Heart left ventricle (tissue), 16 donors: ENCODE data around the gene KNCN. TPM values are rescaled to one million over a fixed set of nuclear protein-coding genes. Genes with fewer than 3 reads are reported as not detected.

Experiments used
- ATAC-seq, 4 donors: fragments of 200-7000 bp; cut with Tn5 transposase; one replicate each; pipeline ENCODE4 v1.9.1; 2020 to 2022; ENCODE audit warnings: moderate library complexity in 4 of 4, mild to moderate bottlenecking in 3 of 4, moderate number of reproducible peaks in 1 of 4
- DNase-seq, 5 donors: peaks; one replicate each; pipeline ENCODE4 v3.0.0-alpha.2; 2020
- H3K27ac ChIP-seq, 12 donors: fragments of 200-600 bp; sonication (generic) in 4 of 12; one replicate each; pipeline versions ENCODE4 v1.5.0 to v1.8.0; 2016 to 2022; ENCODE audit warnings: mild to moderate bottlenecking in 2 of 12
- H3K27me3 ChIP-seq, 9 donors: fragments of 200-600 bp; sonication (generic) in 2 of 9; one replicate each; pipeline versions ENCODE4 v1.5.1 to v1.8.0; 2016 to 2022; ENCODE audit warnings: mild to moderate bottlenecking in 3 of 9
- H3K36me3 ChIP-seq, 9 donors: fragments of 200-600 bp; sonication (generic) in 2 of 9; one replicate each; pipeline versions ENCODE4 v1.5.0 to v1.8.0; 2018 to 2022; ENCODE audit warnings: mild to moderate bottlenecking in 2 of 9
- H3K4me1 ChIP-seq, 12 donors: fragments of 200-600 bp; sonication (generic) in 4 of 12; one replicate each; pipeline versions ENCODE4 v1.5.0 to v1.8.0; 2016 to 2022; ENCODE audit warnings: mild to moderate bottlenecking in 3 of 12
- H3K4me3 ChIP-seq, 12 donors: fragments of 200-600 bp; sonication (generic) in 4 of 12; one replicate each; pipeline versions ENCODE4 v1.5.0 to v1.8.0; 2017 to 2022; ENCODE audit warnings: mild to moderate bottlenecking in 9 of 12, moderate library complexity in 4 of 12
- H3K9me3 ChIP-seq, 12 donors: fragments of 200-600 bp; sonication (generic) in 4 of 12; one replicate each; pipeline versions ENCODE4 v1.5.0 to v1.8.0; 2016 to 2022; ENCODE audit warnings: mild to moderate bottlenecking in 1 of 12
- CTCF ChIP-seq, 12 donors: fragments of 200-600 bp; sonication (generic) in 4 of 12; IDR thresholded peaks; one replicate each; pipeline versions ENCODE4 v1.5.0 to v1.8.0; 2018 to 2022; ENCODE audit warnings: antibody characterized with exemption in 12 of 12, mild to moderate bottlenecking in 5 of 12
- POLR2A ChIP-seq, 2 donors: fragments of 450-650 bp; IDR thresholded peaks; one replicate each; pipeline ENCODE4 v1.6.1; 2017; ENCODE audit warnings: antibody characterized with exemption in 2 of 2, mild to moderate bottlenecking in 2 of 2, moderate library complexity in 2 of 2
- WGBS, 4 donors: extraction: QIAGEN DNeasy Blood & Tissue Kit in 2 of 4; methylation state at CpG; one replicate each; pipeline versions ENCODE4 v1.1.5 to v1.1.7; 2013 to 2018; 5-methylcytosine and 5-hydroxymethylcytosine counted together
- intact Hi-C, 10 donors: fragments of 100-400 bp; cut with DNase I; formaldehyde crosslinking; loops; one replicate each; pipeline versions ENCODE4 v1.11.1 to v1.14.2; 2022
- polyA plus RNA-seq, 2 donors: library from polyadenylated mRNA; stranded (reverse); fragments of 200-250 nt; gene quantifications; one replicate each; pipeline ENCODE4 v1.2.3, GENCODE V29; 2013
- total RNA-seq, 9 donors: library from RNA; depleted of rRNA in 2 of 9; stranded (reverse); fragments of >200 nt in 2 of 9; fragmentation: NEBNext Ultra II Directional in 3 of 9; extraction: Animal tissue kit (Norgen Biotek cat#: 25700) in 3 of 9; gene quantifications; one replicate each; pipeline versions ENCODE4 v1.1.0 to v1.2.4, GENCODE V29; 2016 to 2023
- donor health status: ischemic (EF 13 %, LVEDD 7.1; RV severe dilation, severe dysfunction).
- donor health status: healthy with polysubstance abuse.
- donor health status: DM: no; HTN: yes; CAD: no.
- donor health status: DM: no; HTN: no; CAD: no.
- donor health status: ischemic (EF 25% LVEDD 6.9; RV normal size, moderate dysfunction).
- donor health status: ischemic (EF 25% LVEDD 5.7; RV mildly dilated, moderate dysfunction).
- donor health status: healthy.
- donor health status: DM: yes; HTN: yes; CAD: no.
- donor health status: ischemic (EF 35%, LVEDD 5.7; RV mildly dilated, moderate dysfunction).
- donor health status: nonischemic (EF 11% LVEDD 7.7; RV severe dilation, severe dysfunction).
- donor health status: DM: yes; HTN: yes; CAD: no.
- donor health status: PGD.
- donor health status: ischemic (EF 29% LVEDD 5.4; RV normal size, mild dysfunction).
- donor health status: nonischemic (EF 23%, LVEDD 6.1; RV moderate dilation, normal function).

Gene KNCN
- total and polyA plus RNA-seq, 11 donors, result not detected

DNA sequence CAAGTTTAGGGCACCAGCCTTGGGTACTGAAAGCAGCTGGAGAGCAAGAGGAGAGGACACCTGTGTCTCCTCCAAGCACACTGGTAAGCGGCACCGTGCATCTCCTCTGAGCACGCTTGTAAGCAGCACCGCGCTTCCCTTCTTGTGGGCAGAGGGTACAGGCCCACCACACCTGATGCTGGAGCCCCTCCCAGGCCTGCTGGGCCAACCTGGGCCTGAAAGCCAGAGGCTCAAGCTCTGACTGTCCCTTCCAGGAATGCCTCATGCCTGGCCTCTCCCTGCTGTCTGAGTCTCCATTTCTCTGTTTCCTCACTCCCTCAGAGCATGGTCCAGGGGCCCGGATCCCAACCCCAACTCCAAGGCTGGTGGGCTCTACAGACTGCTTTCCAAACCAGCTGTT is 35.9 kb downstream of the KNCN start:
- no peaks in the 10 kb centered on the region for H3K9me3 ChIP-seq
- peak in 1 of 5 donors; percentile 28 for DNase-seq
- no peak for ATAC-seq
- H3K27ac ChIP-seq, result no peak overlapping the region
- no peaks in the 10 kb centered on the region for H3K4me1 ChIP-seq
- 83 to 91% (median 91%) methylated on average over 6 of the region's 6 CpGs for WGBS, 4 donors
- H3K27me3 ChIP-seq, result peaks cover 4 to 56% (median 18%) of the 10 kb centered on the region in 9 donors
- H3K36me3 ChIP-seq, result no peaks in the 10 kb centered on the region
- TF ChIP-seq CTCF (IDR thresholded peaks at IDR 0.05) (no peak), POLR2A (IDR thresholded peaks at IDR 0.05) (no peak)
- intact Hi-C loops, result no loop called here
- no peak overlapping the region for H3K4me3 ChIP-seq

DNA sequence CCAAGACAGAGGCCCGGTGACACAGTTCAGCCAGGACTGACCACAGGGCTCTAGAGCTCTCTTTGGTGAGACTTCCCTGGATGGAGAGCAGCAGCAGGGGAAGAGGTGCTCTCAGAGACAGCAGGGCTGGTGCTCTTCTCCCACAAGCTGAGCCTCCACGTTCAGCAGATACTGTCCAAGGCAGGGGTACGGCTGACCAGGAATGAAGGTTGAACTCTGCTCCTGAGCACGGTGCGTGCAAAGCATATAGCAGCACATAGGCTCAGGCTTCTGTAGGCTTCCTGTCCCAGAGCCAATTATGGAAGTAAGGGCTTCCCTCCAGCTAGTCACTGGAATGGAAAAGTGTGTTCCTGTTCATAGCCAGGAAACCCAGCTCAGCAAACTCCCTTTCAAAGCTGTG is 37.9 kb downstream of the KNCN start:
- no peak for TF ChIP-seq CTCF (IDR thresholded peaks at IDR 0.05)
- TF ChIP-seq POLR2A (IDR thresholded peaks at IDR 0.05), result no peak
- no peak for ATAC-seq
- H3K4me1 ChIP-seq, result no peaks in the 10 kb centered on the region
- H3K27me3 ChIP-seq, result peaks cover 0 to 47% (median 16%) of the 10 kb centered on the region in 9 donors
- WGBS, 4 donors, result 61 to 77% (median 68%) methylated on average over 5 of the region's 5 CpGs
- H3K36me3 ChIP-seq, result no peaks in the 10 kb centered on the region
- no peak overlapping the region for H3K4me3 ChIP-seq
- intact Hi-C loops, result no loop called here
- no peak overlapping the region for H3K27ac ChIP-seq
- no peaks in the 10 kb centered on the region for H3K9me3 ChIP-seq
- DNase-seq, result no peak

DNA sequence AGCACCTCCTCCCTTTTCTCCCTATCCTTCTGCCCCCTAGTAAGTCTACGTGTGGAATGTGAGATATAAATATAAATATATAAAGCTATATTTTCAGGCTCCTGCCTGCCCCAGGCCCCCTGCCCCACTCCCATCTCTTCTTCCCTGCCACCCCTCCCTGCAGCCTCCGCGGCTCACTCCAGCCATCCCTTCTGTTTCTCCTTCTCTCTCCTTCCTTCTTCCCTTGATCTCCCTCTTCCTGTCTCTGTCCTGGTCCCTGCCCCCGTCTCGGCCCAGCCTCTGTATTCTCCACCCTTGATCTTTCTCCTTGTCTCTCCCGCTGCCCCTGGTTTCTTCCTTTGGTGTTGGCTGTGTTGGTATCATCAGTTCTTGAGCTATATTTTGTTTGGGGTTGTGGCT is 38.7 kb downstream of the KNCN start:
- peaks cover 0 to 39% (median 9%) of the 10 kb centered on the region in 9 donors for H3K27me3 ChIP-seq
- no peaks in the 10 kb centered on the region for H3K9me3 ChIP-seq
- TF ChIP-seq CTCF (IDR thresholded peaks at IDR 0.05) (no peak), POLR2A (IDR thresholded peaks at IDR 0.05) (no peak)
- peak in 1 of 5 donors; percentile 20 for DNase-seq
- no peak for ATAC-seq
- 40 to 57% (median 47%) methylated on average over 6 of the region's 6 CpGs for WGBS, 4 donors
- no peaks in the 10 kb centered on the region for H3K4me1 ChIP-seq
- no peaks in the 10 kb centered on the region for H3K36me3 ChIP-seq
- H3K27ac ChIP-seq, result no peak overlapping the region
- no peak overlapping the region for H3K4me3 ChIP-seq
- intact Hi-C loops, result no loop called here

GRCh38 chr1:46512135-46512791 is 39.2 kb downstream of the KNCN start:
- Histone ChIP-seq H3K27ac (no peak overlapping the region), H3K9me3 (no peaks in the 10 kb centered on the region), H3K4me3 (no peak overlapping the region), H3K4me1 (no peaks in the 10 kb centered on the region), H3K27me3 (peaks cover 0 to 34% (median 8%) of the 10 kb centered on the region in 9 donors), H3K36me3 (no peaks in the 10 kb centered on the region)
- DNase-seq (peak in 2 of 5 donors; percentile 2 to 28), ATAC-seq (no peak)
- 64 to 77% (median 73%) methylated on average over 11 to 23 of the region's 23 CpGs for WGBS, 4 donors
- intact Hi-C loops, result no loop called here
- no peak for TF ChIP-seq POLR2A (IDR thresholded peaks at IDR 0.05)
- TF ChIP-seq CTCF (IDR thresholded peaks at IDR 0.05), result no peak
